ENCODE measurements around the gene GPR183.

The GPR183 gene

GRCh38 chr13:99316224-99316623 lies 9.0 kb upstream of the GPR183 start:
- DNase-seq = no peak
- in situ Hi-C loops (cut with MboI; ENCODE audit: low pct_unique_long_range_greater_than_20kb, low sequenced_read_pairs) = no loop called here

GRCh38 chr13:99315186-99315585 lies 8.0 kb upstream of the GPR183 start:
- no peak for DNase-seq
- in situ Hi-C loops (cut with MboI; ENCODE audit: low pct_unique_long_range_greater_than_20kb, low sequenced_read_pairs) = no loop called here

GRCh38 chr13:99314640-99315176 lies 7.5 kb upstream of the GPR183 start:
- in situ Hi-C loops (cut with MboI; ENCODE audit: low pct_unique_long_range_greater_than_20kb, low sequenced_read_pairs) = no loop called here
- DNase-seq = no peak

GRCh38 chr13:99313941-99314340 lies 6.7 kb upstream of the GPR183 start:
- in situ Hi-C loops (cut with MboI; ENCODE audit: low pct_unique_long_range_greater_than_20kb, low sequenced_read_pairs) = no loop called here
- no peak for DNase-seq

GRCh38 chr13:99313501-99313900 lies 6.3 kb upstream of the GPR183 start:
- in situ Hi-C loops (cut with MboI; ENCODE audit: low pct_unique_long_range_greater_than_20kb, low sequenced_read_pairs) = no loop called here
- DNase-seq = no peak

GRCh38 chr13:99312493-99312883 lies 5.3 kb upstream of the GPR183 start:
- in situ Hi-C loops (cut with MboI; ENCODE audit: low pct_unique_long_range_greater_than_20kb, low sequenced_read_pairs) = no loop called here

GRCh38 chr13:99311748-99312492 lies 4.7 kb upstream of the GPR183 start:
- DNase-seq = no peak
- in situ Hi-C loops (cut with MboI; ENCODE audit: low pct_unique_long_range_greater_than_20kb, low sequenced_read_pairs) = no loop called here

More at GRCh38 chr13:99312493-99312883, 5.3 kb upstream of the GPR183 start:
- peak; percentile 79 for DNase-seq

- peak; percentile 17 for DNase-seq
- in situ Hi-C loops (cut with MboI; ENCODE audit: low pct_unique_long_range_greater_than_20kb, low sequenced_read_pairs) = no loop called here
These were observed 3.9 kb upstream of the GPR183 start for GRCh38 chr13:99311137-99311536.

GRCh38 chr13:99310382-99311031 lies 3.3 kb upstream of the GPR183 start:
- in situ Hi-C loops (cut with MboI; ENCODE audit: low pct_unique_long_range_greater_than_20kb, low sequenced_read_pairs) = no loop called here
- DNase-seq = no peak

GRCh38 chr13:99308471-99309087 lies 1.4 kb upstream of the GPR183 start:
- in situ Hi-C loops (cut with MboI; ENCODE audit: low pct_unique_long_range_greater_than_20kb, low sequenced_read_pairs) = no loop called here

GRCh38 chr13:99307648-99308339 lies 595 bp upstream of the GPR183 start:
- in situ Hi-C loops (cut with MboI; ENCODE audit: low pct_unique_long_range_greater_than_20kb, low sequenced_read_pairs) = no loop called here
- DNase-seq = peak; percentile 15

More at GRCh38 chr13:99308471-99309087, 1.4 kb upstream of the GPR183 start:
- DNase-seq = no peak

GRCh38 chr13:99305566-99305965 lies 1.6 kb downstream of the GPR183 start:
- DNase-seq = no peak
- in situ Hi-C loops (cut with MboI; ENCODE audit: low pct_unique_long_range_greater_than_20kb, low sequenced_read_pairs) = no loop called here

- in situ Hi-C loops (cut with MboI; ENCODE audit: low pct_unique_long_range_greater_than_20kb, low sequenced_read_pairs) = no loop called here
These were observed 2.0 kb downstream of the GPR183 start for GRCh38 chr13:99305158-99305557.

GRCh38 chr13:99304541-99304940 lies 2.7 kb downstream of the GPR183 start:
- in situ Hi-C loops (cut with MboI; ENCODE audit: low pct_unique_long_range_greater_than_20kb, low sequenced_read_pairs) = no loop called here

More at GRCh38 chr13:99305158-99305557, 2.0 kb downstream of the GPR183 start:
- no peak for DNase-seq

GRCh38 chr13:99303863-99304521 lies 3.2 kb downstream of the GPR183 start:
- DNase-seq = no peak
- in situ Hi-C loops (cut with MboI; ENCODE audit: low pct_unique_long_range_greater_than_20kb, low sequenced_read_pairs) = no loop called here

More at GRCh38 chr13:99304541-99304940, 2.7 kb downstream of the GPR183 start:
- DNase-seq = no peak

GRCh38 chr13:99302637-99303505 lies 4.3 kb downstream of the GPR183 start:
- in situ Hi-C loops (cut with MboI; ENCODE audit: low pct_unique_long_range_greater_than_20kb, low sequenced_read_pairs) = no loop called here
- DNase-seq = no peak

- no peak for DNase-seq
- in situ Hi-C loops (cut with MboI; ENCODE audit: low pct_unique_long_range_greater_than_20kb, low sequenced_read_pairs) = no loop called here
These were observed 5.1 kb downstream of the GPR183 start for GRCh38 chr13:99301913-99302636.
